SIG-M5 treated with dmso at 0.1 percent for 504 hours (cell line): ENCODE results near the gene ROGDI.
"Not testable (repeated sequence)": the region's sequence is repeated elsewhere in the genome, so short reads cannot be mapped to it uniquely, and the experiment has no call there.

Experiments used
- DNase-seq: peaks from one replicate; lab custom pipeline; 2025; ENCODE audit not compliant: unreplicated experiment; lab: John Stamatoyannopoulos, UW

ROGDI gene

DNA sequence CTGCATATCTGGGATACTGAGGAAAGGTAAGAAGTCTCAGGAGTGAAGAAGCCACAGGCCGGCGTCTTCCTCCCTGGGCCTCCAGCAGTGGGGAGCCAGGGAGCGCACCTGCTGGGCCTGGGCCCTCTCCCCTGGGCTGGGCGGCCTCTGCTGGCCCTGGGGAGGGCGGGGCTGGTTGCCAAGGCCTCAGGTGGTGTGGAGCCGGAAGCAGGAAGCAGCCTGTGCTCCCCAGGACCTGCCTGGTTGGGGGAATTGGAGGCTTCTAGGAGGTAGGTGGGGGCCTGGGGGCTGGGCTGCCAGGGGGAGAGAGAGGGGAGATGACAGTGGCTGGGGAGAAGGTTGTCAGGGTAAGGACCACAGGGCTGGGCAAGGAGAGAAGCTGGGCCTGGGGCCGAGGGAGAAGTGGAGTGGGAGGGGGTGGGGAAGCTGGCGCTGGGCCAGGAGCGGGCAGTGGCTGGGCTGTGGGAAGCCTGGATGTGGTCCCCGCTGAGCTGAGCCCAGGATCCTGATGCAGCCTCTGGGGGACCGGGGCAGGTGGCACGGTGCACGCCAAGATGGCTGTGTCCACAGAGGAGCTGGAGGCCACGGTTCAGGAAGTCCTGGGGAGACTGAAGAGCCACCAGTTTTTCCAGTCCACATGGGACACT is 7.1 kb downstream of the ROGDI start, which contains the start of gene SMIM22:
TSS of gene SMIM22 (plus strand) at position 189 of the 647 bp plus-strand sequence. CDS start at position 555, 366 bp downstream.
- DNase-seq = no peak

DNA sequence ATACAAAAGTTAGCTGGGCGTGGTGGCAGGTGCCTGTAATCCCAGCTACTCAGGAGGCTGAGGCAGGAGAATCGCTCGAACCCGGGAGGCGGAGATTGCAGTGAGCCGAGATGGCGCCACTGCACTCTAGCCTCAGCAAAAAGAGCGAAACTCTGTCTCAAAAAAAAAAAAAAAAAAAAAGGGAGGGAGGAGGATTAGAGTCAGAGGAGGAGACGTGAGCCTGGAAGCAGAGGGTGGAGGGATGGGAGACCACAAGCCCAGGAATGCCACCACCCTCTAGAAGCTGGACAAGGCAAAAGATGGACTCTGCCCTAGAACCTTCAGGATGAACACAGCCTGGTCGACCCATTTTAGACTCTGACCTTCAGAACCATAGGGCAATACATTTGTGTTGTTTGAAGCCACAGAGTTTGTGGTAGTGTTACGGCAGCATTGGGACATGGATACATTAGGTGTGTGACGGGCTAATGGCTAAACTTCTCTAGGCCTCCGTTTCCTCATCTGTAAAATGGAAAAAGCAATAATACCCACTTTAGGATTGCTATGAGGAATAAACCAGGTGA is 9.4 kb downstream of the ROGDI start:
- DNase-seq = no peak

DNA sequence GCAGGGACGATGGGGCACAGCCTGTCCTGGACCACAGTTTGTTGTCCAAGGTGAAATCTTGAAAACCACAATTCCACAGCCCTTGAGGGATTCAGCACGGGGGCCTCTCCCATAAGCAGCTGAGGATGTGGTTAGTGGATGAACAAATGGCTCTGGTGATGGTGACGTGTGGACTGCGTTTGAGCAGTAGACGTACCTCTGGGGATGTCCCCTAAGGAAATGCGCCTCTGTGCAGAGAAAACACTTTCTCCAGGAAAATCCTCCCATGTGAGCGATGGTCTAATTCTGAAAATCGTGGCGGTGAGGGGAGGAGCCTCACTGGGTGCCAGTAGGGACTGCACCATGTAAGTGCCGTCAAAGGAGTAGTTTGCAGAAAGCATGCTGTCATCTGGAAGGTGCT is 11.6 kb downstream of the ROGDI start:
- no peak for DNase-seq

DNA sequence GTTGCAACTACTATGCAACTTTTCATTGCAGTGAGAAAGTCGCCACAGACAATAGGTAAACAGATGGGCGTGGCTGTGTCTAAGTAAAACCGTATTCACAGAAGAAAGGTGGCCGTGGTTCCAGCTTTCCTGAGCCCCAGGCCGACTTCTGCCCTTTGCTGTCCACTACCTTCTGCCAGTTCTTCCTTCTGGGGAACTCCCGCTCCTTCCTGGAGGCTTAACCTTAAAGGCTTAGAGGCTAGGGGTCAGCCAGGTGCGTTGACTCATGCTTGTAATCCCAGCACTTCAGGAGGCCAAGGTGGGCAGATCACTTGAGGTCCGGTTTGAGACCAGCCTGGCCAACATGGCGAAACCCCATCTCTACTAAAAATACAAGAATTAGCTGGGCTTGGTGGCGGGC is 12.2 kb downstream of the ROGDI start:
- DNase-seq = no peak

DNA sequence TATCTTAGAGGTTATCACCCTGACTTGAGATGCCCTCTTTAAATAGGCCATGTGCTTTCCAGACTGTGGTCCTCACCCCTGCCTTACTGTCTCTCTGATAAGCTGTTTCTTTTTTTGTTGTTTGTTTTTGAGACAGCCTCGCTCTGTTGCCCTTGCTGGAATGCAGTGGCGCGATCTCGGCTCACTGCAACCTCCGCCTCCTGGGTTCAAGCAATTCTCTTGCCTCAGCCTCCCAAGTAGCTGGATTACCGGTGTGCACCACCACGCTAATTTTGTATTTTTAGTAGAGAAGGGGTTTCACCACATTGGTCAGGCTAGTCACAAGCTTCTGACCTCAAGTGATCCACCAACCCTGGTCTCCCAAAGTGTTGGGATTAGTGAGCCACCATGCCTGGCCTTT is 13.5 kb downstream of the ROGDI start:
- no peak for DNase-seq

DNA sequence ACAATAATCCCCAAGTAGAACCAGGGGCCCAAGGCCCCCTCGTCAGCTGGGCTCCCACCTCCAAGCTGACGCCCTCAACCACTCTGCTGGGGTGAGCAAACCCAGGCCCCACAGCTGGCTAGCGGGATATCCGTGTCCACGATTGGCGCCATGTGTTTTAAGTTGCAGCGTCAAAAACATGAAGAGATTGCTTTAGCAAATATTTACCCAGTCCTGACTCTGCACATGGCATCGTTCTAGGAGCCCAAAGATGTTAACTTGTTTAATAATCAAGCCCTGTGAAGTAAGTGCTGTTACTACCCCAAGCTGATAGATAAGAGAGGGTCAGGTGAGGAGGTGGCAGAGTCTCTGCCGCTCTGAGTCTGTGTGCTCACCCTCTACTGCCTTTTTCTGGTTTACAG is 13.9 kb downstream of the ROGDI start:
- no peak for DNase-seq

DNA sequence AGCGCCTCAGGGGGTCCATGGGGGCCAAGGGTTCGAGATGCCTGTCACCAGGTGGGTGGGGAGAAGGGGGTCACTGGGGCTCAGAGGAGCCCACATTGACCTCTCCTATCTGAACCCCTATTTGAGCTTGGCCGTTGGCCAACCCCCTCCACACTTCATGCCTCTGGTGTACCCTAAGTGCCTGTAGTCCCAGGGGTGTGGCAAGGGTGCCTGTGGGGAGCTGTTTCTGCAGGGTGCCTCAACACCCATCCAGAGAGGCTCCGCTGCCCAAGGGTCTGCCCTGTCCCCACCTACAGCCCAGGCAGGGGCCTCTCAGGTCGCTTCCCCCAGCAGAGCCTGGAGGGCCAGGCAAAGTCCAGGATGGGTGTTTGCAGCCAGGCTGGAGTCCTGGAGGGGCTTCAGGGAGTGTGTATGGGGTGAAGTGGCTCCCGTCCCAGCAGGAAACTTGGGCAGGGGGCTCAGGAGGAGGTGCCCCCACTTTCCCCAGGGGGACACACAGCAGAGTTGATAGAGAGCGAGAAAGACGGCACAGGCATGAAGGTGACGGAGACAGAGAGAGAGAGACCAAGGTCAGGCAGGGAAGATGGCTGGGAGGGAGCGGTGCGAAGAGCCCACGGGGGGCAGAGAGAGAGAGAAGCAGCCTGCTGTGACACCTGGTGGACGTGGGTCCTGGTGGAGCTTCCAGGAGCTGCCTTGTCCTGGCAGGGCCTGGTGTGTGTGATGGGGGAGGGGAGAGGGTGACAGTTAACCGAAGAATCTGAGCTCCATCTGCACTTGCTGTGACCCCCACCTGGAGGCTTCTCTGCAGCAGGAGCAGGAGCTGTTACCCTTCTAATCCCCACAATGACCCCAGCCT is 14.6 kb downstream of the ROGDI start, which contains the start of gene SEPTIN12:
TSS of gene SEPTIN12 (minus strand) at position 719 of the 856 bp plus-strand sequence. CDS start at position 19, 700 bp downstream.
- no peak for DNase-seq

- no peak for DNase-seq
These were observed 15.4 kb downstream of the ROGDI start for GRCh38 chr16:4787068-4787467.

DNA sequence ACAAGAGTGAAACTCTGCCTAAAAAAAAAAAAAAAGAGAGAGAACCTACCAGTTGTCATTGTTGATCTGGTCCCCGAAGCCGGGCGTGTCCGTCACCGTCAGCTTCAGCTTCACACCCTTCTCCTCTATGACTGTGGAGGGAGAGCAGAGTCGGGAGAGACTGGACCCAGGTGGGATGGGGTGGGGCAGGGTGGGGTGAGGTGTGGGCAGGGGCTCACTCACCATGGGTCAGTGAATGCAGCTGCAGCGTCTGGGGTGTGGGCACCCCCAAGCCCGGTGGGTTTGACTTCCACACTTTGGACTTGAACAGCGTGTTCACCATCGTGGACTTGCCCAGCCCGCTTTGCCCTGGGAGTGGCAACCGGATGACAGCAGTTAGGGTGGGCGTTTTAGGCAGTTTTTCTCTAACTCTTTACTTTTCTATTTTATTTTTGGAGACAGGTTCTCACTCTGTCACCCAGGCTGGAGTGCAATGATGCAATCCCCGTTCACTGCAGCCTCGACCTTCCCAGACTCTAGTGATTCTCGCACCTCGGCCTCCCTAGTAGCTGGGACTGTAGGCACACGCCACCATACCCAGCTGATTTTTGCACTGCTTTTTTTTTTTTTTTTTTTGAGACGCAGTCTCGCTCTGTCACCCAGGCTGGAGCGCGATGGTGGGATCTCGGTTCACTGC is 16.5 kb downstream of the ROGDI start:
- no peak for DNase-seq

DNA sequence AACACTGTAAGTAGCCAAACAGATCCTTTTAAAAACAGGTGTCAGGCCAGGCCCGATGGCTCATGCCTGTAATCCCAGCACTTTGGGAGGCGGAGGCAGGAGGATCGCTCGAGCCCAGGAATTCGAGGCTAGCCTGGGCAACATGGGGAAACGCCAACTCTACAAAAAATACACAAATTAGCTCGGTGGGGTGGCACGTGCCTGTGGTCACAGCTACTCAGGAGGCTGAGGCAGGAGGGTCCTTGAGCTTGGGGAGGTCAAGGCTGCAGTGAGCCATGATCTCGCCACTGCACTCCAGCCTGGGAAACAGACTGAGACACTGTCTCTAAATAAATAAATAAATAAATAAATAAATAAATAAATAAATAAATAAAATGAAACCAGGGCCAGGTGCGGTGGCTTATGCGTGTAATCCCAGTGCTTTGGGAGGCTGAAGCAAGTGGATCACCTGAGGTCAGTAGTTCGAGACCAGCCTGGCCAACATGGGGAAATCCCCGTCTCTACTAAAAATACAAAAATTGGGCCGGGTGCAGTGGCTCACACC is 17.9 kb downstream of the ROGDI start:
- not testable (repeated sequence) for DNase-seq

- no peak for DNase-seq
These were observed 18.5 kb downstream of the ROGDI start for GRCh38 chr16:4783951-4784336.

GRCh38 chr16:4783251-4783950 is 19.0 kb downstream of the ROGDI start:
- DNase-seq = no peak

DNA sequence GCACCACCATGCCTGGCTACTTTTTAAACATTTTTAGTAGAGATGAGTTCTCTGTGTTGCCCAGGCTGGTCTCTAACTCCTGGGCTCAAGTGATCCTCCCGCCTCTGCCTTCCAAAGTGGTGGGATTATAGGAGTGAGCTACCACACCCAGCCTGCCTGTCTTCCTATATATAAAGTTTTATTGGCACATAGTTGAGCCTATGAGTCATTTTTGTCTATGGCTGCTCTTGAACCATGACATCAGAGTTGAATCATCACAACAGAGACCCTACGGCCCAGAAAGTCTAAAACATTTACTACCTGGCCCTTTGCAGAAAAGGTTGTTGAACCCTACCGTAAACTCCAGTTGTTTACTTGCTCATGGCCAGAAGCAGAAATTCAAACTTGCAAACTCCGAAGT is 22.2 kb downstream of the ROGDI start:
- DNase-seq = no peak

- DNase-seq = no peak
These were observed 24.4 kb downstream of the ROGDI start for GRCh38 chr16:4778050-4778392.

GRCh38 chr16:4777339-4778049 is 24.9 kb downstream of the ROGDI start:
- no peak for DNase-seq

DNA sequence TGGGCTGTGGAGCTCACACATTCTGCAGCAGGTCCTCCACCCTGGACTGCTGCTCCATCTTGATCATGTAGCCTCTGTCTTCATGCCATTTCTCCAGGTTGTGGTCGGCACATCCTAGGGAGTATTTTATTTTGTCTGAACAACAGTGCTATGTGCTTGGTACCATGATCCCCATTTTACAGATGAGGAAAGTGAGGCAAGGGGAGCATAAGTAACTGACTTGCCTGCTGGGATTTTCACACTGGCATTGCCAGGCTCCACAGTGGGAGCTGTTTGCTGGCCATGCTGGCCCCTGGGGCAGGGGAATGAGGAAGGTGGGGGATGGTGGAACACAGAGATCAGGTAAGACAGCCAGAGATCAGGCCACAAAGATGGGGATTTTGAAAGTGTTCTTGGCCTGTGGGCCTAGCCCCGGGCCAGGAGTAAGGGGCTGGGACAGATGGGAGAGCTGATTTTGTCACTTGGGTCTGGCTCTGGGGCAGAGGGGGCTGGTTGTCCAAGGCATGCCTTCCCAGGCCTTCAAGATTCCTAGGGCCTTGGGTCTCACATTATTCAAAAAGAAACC is 26.2 kb downstream of the ROGDI start:
- no peak for DNase-seq

DNA sequence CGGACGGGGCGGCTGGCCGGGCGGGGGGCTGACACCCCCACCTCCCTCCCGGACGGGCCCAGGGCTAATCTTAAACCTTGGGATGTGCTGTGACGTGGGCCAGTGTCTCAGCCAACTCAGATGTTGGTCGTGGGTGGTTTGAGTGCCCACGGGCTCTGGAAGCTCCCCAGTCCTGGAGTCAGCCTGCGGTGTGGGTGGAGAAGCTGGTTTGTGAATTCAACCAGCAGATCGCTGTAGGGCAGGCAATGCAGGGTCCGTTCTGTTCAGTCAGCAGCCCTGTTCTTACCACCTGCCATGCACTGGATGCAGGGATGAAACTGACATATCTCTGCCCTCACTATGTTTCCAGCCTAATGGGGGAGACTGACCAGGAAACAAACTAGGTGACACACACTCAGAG is 27.4 kb downstream of the ROGDI start:
- DNase-seq = no peak

DNA sequence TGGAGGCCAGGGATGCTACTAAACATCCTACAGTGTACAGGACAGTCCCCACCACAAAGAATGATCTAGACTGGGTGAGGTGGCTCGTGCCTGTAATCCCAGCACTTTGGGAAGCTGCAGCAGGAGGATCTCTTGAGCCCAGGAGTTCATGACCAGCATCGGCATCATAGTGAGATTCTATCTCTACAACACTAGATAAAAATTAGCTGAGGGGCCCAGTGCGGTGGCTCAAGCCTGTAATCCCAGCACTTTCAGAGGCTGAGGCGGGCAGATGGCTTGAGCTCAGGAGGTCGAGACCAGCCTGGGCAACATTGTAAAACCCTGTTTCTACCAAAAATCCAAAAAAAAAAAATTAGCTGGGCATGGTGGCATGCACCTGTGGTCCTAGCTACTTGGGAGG is 30.1 kb downstream of the ROGDI start:
- no peak for DNase-seq

- DNase-seq = no peak
These were observed 30.8 kb downstream of the ROGDI start for GRCh38 chr16:4771646-4772045.

- no peak for DNase-seq
These were observed 33.2 kb downstream of the ROGDI start for GRCh38 chr16:4769306-4769638.
